Measurements from ENCODE around the gene PGBD5. TPM values are rescaled to one million over a fixed set of nuclear protein-coding genes. Genes with fewer than 3 reads are reported as not detected.

Gene PGBD5
- total and polyA plus RNA-seq, 9 of the 15 experiments (the other 6 are each of a cell fraction or from before 2014, with no cell fraction given), result under 0.01 to 0.40 (median 0.10) TPM; not detected in 3

DNA sequence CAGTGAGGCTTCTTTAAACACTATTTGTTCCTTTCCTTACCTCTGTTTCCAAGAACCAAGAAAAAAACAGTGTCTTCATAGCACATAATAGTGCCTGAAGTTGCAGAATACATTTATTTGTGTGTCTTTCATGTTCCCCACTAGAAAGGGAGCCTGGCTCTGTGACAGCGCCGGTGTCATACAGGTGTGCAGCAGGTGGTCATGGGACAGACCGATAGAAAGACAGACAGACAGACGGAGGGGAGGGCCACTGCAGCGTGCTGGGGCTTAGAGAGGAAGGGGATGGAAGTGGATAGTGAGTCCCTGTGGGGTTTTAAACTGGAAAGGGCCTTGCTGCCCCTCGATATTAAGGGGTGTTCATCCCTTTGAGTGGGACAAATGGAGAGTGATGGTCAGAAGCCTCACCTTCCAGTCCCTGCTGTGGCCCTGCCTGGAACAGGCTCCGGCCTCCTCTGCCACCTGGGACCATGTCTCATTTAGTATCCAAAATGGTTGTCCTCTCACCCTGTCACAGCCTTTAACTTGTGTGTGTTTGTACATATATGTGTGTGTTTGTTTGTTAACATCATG, 152.9 kb downstream of the PGBD5 start:
- TF ChIP-seq ZFP91 (CRISPR knock-in tag; IDR thresholded peaks at IDR 0.05), result no peak
- no peak for TF ChIP-seq ZNF134 (CRISPR knock-in tag; conservative IDR thresholded peaks at IDR 0.05)
- TF ChIP-seq HMG20B (CRISPR knock-in tag; IDR thresholded peaks at IDR 0.05), result no peak
- TF ChIP-seq ZNF224 (CRISPR knock-in tag; IDR thresholded peaks at IDR 0.05), result no peak
- BruUV-seq (replicated peaks), result no TSS peak
- peaks cover 6 to 7% of the 10 kb centered on the region in 2 experiments for H3K4me1 ChIP-seq (replicated peaks in 1 of 2; ENCODE audit: control insufficient read depth in 2 of 2, insufficient read depth in 2 of 2, low read length in 2 of 2)

DNA sequence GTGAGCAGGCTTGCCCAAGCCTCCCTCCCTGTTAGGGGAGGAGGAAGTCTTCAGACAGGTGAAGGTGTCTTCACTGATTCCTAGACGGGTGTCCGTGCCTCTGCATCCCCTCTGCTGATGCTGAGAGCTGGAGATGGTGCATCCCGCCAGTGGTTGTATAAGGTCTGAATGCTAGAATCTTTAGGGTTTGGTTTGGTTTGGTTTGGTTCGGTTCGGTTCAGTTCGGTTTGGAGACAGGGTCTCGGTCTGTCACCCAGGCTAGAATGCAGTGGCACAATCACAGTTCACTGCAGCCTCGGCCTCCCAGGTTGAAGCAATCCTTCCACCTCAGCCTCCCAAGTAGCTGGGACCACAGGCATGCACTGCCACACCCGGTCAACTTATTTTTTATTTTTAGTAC, 153.6 kb downstream of the PGBD5 start:
- Histone ChIP-seq H3K9me3 (replicated peaks; ENCODE audit: control insufficient read depth, insufficient read depth, low read depth, low read length) (no peaks in the 10 kb centered on the region), H2AFZ (ENCODE audit: low read depth, low read length) (no peak overlapping the region), H3K36me3 (ENCODE audit: control insufficient read depth, insufficient read depth, low read length) (peaks cover 74% of the 10 kb centered on the region), H3K27ac (ENCODE audit: extremely low read depth, low read depth, low read length) (no peak overlapping the region), H3K4me2 (ENCODE audit: insufficient read depth, low read length) (no peak overlapping the region), H3K4me1 (replicated peaks in 1 of 2; ENCODE audit: control insufficient read depth in 2 of 2, insufficient read depth in 2 of 2, low read length in 2 of 2) (peaks cover 9 to 13% of the 10 kb centered on the region in 2 experiments), H3K9me1 (ENCODE audit: control insufficient read depth, insufficient read depth, low read length) (no peaks in the 10 kb centered on the region), H3K27me3 (ENCODE audit: control insufficient read depth in 2 of 2, insufficient read depth in 2 of 2, low read length in 2 of 2) (no peaks in the 10 kb centered on the region), H4K20me1 (replicated peaks; ENCODE audit: control insufficient read depth, insufficient read depth, low read length) (no peaks in the 10 kb centered on the region; the same call in 1 of the 2 replicates), H3K9ac (ENCODE audit: insufficient read depth in 1 of 2, low read depth in 2 of 2, low read length in 2 of 2) (no peak overlapping the region), H3K4me3 (no peak overlapping the region), H3K79me2 (ENCODE audit: control insufficient read depth, insufficient read depth, low read length) (no peaks in the 10 kb centered on the region)
- BruUV-seq (replicated peaks), result no TSS peak
- DNase-seq (ENCODE audit: extremely low read depth in 1 of 4, low spot score in 3 of 4) (no peak), ATAC-seq (no peak), FAIRE-seq (no peak)
- CTCF ChIA-PET (ENCODE audit: low intra/inter-chr PET ratio), result no interaction called here
- intact Hi-C loops (cut with micrococcal nuclease) (no loop called here), in situ Hi-C loops (cut with MboI) (no loop called here)
- POLR2A ChIA-PET, result no interaction called here
- WGBS (ENCODE audit: insufficient coverage, low coverage, missing lambda C conversion rate), result 90% methylated on average over 9 of the region's 9 CpGs
- no peak for TF ChIP-seq HDAC1 (IDR thresholded peaks at IDR 0.05)
- TF ChIP-seq SMC3 (conservative IDR thresholded peaks at IDR 0.05; ENCODE audit: insufficient read depth, low read depth, low read length), result no peak
- TF ChIP-seq ZBTB8A (IDR thresholded peaks at IDR 0.05; ENCODE audit: partially characterized antibody), result no peak
- no peak for TF ChIP-seq GTF3C2 (IDR thresholded peaks at IDR 0.05; ENCODE audit: borderline replicate concordance, extremely low read depth, insufficient read length)
- TF ChIP-seq RHOXF2B (CRISPR knock-in tag; conservative IDR thresholded peaks at IDR 0.05), result no peak

More for the DNA sequence above, 152.9 kb downstream of the PGBD5 start:
- POLR2A ChIA-PET, result no interaction called here
- no peak overlapping the region for H3K4me3 ChIP-seq
- no peaks in the 10 kb centered on the region for H3K79me2 ChIP-seq (ENCODE audit: control insufficient read depth, insufficient read depth, low read length)
- no peaks in the 10 kb centered on the region; the same call in 1 of the 2 replicates for H4K20me1 ChIP-seq (replicated peaks; ENCODE audit: control insufficient read depth, insufficient read depth, low read length)
- H3K9ac ChIP-seq (ENCODE audit: insufficient read depth in 1 of 2, low read depth in 2 of 2, low read length in 2 of 2), result no peak overlapping the region
- H3K9me1 ChIP-seq (ENCODE audit: control insufficient read depth, insufficient read depth, low read length), result no peaks in the 10 kb centered on the region
- CTCF ChIA-PET (ENCODE audit: low intra/inter-chr PET ratio), result no interaction called here
- H3K4me2 ChIP-seq (ENCODE audit: insufficient read depth, low read length), result no peak overlapping the region
- no peak for DNase-seq (ENCODE audit: extremely low read depth in 1 of 4, low spot score in 3 of 4)
- no peaks in the 10 kb centered on the region for H3K9me3 ChIP-seq (replicated peaks; ENCODE audit: control insufficient read depth, insufficient read depth, low read depth, low read length)
- ATAC-seq, result no peak
- H3K27ac ChIP-seq (ENCODE audit: extremely low read depth, low read depth, low read length), result no peak overlapping the region
- in situ Hi-C loops (cut with MboI) (no loop called here), intact Hi-C loops (cut with micrococcal nuclease) (no loop called here)
- no peak overlapping the region for H2AFZ ChIP-seq (ENCODE audit: low read depth, low read length)
- H3K27me3 ChIP-seq (ENCODE audit: control insufficient read depth in 2 of 2, insufficient read depth in 2 of 2, low read length in 2 of 2), result no peaks in the 10 kb centered on the region
- no peak for FAIRE-seq
- WGBS (ENCODE audit: insufficient coverage, low coverage, missing lambda C conversion rate), result 90% methylated on average over 7 of the region's 7 CpGs
- peaks cover 72% of the 10 kb centered on the region for H3K36me3 ChIP-seq (ENCODE audit: control insufficient read depth, insufficient read depth, low read length)

All from K562 (cell line).